IPS-NIHi7 (cell line): ENCODE data around the gene MTM1.

Experiments used
- DNase-seq: peaks from one replicate; pipeline ENCODE4 v3.0.0; 2012; ENCODE audit warnings: mixed read lengths; ENCODE audit errors: extremely low spot score

MTM1 gene

GRCh38 chrX:150663073-150663472 is 94.7 kb downstream of the MTM1 start:
- no peak for DNase-seq

DNA sequence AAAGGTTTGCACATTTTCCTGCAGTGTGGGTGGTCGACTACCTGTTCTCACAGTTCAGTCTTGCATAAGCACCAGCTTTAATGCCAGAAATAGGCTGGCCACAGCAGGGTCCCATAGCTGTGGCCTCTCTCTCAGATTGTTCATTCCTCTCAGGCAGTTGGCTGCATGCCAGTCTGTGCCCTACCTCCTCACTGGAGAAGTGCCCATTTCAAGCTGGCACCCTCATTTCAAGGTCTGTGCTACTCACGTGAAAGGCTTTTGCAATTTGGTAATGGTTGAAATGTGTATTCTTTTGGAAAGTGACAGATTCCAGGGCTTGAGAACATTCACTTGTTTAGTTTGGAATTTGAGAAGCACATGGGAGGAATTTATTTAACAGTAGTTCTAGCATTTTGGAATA is 95.9 kb downstream of the MTM1 start:
- no peak for DNase-seq

DNA sequence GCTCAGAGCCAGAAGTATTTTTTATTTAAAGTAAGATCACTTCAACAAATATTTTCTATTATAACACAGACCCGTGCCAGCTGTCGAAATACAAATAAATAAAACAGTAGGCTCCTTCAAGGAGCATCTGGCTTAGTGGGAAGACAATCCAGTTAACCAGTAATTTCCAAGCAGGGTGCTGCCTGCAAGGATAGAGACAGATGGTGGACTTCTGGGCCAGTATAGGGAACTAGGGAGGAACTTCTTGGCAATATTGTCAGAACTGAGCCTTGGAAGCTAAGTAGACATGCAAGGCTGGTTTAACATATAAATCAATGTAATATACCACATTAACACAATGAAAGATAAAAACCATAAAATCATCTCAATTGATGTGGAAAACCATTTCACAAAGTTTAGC is 107.8 kb downstream of the MTM1 start:
- DNase-seq, result no peak

DNA sequence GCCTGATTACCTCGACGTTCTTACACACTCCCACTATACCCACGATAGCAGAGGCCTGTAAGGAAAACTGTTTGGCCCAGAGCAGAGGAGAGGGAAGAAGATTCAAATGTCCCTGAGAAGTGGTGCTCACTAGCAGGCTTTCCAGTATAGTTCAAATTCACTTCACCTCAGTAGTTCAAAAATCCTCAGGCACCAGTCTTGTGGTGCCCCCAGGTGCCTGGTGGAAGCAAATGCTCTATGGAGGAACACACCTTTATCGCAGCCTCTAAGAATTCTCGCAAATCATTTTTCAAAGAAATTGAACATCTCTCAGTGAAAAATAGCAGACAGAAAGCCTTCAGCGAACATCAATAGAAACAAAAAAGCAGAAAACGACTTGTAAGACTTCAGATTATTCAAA is 112.6 kb downstream of the MTM1 start:
- peak; percentile 52 for DNase-seq

GRCh38 chrX:150683112-150683511 is 114.7 kb downstream of the MTM1 start:
- no peak for DNase-seq

GRCh38 chrX:150683536-150684146 is 115.2 kb downstream of the MTM1 start:
- DNase-seq, result peak; percentile 30

DNA sequence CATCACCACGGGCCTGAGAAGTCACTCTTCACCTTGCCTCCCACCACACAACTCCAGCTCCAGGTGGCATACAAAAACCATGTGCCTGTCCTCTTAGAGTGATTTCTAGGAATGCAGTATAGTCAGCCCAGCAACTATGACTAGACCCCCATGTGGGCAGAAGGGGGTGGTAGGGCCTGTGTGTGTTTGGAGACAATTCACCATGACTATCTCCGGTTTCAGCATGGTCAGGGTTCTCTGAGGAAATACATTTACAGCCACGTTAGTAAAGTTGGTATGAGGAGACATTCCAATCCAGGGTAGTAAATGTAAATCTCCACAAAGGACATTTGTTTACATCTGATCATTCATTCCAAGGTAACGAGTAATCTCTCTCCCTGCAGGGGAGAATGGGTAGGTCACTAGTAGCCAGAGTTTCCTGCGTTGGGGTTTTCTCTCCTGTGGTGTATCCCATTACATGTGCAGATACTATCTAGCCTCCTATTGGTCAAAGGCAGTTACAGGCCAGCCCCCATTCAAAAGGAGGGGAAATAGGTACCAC is 120.6 kb downstream of the MTM1 start:
- DNase-seq, result peak; percentile 44

DNA sequence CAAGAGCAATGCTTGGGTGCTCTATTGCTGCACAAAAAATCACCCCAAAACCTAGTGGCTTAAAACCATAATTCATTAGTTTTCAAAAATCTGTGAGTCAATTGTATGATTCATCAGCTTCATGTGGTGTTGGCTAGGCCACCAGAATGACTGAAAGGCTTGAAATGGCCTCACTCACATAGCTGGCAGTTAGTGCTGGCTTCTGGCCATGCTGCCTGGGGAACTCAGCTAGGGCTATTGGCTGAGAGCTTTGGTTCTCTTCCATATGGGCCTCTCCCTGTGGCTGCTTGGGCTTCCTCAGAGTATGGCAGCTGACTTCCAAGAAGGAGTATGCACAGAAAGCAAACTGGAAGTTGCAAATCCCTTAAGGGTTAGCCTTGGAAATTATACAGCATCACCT is 121.7 kb downstream of the MTM1 start:
- no peak for DNase-seq

DNA sequence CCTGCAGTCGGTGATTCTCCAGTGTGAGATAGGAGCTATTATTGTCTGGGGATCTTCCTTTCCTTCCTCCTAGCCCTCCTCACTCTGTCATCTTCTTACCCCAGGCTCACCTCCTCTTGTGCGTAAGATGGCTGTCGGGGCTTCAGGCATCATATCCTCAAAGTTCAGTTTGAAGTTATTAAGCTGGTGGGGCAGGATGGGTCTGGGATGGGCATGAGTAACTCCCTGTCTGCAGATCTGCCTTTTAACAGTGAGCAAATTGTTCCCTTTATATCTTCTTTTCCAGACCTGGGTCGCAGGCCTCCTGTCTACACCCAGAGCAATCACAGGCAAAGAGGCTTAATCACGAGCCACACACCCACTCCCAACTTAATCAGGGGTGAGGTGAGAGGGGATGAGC is 123.9 kb downstream of the MTM1 start:
- no peak for DNase-seq

DNA sequence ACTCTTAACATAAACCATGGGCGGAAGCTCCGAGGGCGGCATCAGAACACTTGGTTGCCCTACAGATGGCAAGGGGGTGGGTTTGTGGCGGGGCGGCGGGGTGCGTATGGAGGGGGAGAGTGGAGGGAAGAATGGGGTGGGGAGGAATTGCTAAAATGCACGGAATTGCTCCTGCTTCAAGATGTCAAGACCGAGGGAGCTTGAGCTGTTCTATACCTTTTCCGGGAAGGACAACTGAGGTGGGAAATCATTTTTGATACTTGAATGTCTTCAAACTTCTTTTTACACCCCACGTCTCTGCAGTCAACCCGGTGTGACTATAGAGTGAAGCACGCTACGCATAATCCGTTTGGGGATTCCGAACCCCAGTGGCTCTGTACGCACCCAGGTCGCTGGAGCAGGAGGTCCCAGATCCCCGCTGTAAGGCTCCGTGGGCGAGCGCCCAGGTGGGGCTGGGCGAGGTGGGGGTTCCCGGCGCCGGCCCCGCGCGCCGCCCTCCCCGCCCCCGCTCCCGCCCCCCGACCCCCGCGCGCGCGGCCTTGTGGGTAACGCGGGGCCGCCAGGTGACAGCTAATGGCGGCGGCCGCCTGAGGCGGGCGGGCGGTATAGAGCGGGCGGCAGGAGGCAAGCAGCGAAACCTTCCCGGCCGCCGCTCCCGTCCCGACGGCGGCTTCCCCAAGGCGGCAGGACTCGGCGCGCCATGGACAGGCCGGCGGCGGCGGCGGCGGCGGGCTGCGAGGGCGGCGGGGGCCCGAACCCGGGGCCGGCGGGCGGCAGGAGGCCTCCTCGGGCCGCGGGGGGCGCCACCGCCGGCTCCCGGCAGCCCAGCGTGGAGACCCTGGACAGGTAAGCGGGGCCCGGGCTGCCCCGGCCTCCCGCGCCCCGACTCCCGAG is 124.7 kb downstream of the MTM1 start, which contains the start of gene MTMR1:
TSS of gene MTMR1 (plus strand) at position 566 of the 894 bp plus-strand sequence. CDS start at position 701, 135 bp downstream.
- DNase-seq, result peak; percentile 43

DNA sequence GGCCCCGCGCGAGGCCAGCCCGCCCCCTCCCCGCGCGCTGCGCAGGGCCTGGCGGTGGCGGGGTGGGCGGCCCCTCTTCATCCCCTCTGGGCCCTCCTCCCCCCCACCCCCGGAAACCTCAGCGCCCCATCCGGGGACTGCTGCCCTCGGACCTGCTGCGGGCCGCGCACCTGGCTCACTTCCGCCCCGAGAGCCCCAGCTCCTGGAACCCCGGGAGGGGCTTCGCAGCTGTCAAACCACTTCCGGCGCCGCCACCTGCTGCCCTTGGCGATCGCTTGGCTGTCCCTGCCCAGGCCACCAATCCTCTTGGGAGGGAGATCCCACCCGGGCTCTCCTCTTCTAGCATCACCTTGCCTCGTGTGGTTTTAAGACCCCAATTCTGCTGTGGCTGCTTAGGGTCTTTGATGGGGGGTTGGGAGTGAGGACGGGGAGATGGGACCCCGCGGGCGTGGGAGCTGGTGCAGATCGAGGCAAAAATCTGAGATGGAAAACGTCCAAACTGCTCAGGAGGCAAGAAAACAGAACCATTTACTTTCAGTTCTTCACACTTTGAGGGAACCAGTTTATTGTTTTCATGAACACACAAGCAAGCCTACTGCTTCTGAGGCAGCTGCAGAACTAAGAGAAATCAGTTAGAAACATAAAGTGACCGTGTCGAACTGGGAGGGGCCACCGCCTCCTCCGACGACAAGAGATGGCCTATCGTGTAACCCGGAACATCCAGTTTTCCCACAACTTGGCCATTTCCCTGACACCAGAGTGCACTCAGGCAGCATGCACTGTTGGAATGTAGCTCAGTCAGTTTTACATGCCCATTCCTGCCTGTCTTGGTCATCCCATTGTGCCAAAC is 125.5 kb downstream of the MTM1 start:
- peak; percentile 64 for DNase-seq

- DNase-seq, result no peak
Measured at GRCh38 chrX:150694738-150695410, 126.5 kb downstream of the MTM1 start.

DNA sequence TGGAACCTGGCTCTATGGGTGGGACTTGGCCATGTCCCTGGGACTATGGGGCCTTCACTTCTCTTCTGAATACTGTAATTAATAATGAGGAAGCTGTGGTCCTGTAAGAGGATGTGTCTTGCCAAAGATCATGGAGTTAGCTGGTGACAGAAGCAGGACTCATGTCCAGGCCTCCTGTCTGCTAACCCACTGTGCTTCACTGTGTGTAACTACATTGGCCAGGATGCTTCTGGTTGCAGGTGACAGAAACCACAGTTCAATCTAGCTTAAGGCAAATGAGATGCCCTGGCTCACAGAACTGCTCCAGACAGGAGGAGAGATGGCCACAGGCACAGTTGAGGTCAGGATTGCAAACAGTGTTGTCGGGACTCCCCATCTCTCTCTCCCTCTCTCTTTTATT is 127.9 kb downstream of the MTM1 start:
- no peak for DNase-seq

DNA sequence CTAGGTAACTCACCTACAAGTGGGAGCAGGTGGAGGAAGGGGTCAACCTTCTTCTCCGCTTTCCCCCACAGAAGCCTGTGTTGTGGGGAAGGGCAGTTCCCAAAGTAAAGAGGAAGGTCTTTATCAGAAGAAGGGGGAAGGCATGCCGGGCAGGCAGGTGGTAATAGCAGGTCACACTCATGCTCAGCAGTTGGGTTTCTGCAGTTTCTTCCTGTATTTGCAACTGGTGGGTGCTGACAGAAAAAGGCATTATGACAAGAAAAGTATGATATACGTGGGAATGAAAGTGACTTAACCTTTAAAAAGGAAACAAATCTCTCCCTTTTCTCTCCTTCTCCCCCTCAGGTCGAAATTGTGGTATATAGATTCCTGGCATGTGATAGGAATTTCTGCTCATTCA is 128.4 kb downstream of the MTM1 start:
- DNase-seq, result no peak

DNA sequence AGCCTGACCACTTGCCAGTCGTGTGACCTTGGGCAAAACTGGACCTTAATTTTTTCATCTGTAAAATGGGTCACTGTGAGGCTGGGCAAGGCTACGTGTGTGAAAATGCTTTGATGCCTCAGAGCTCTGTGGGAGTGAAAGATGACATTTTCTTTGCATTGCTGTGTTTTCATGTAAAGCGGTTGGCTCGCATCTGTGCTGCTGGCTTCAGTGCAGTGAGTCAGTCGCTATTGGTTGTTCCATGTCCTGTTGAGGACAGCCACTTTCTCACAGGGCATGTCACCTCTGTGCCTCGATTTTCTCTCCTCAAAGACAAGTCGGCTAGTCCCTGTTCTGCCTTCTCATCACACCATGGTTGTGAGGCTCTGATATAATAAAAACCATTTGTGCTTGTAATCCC is 129.2 kb downstream of the MTM1 start:
- no peak for DNase-seq

GRCh38 chrX:150698981-150699380 is 130.6 kb downstream of the MTM1 start:
- no peak for DNase-seq

DNA sequence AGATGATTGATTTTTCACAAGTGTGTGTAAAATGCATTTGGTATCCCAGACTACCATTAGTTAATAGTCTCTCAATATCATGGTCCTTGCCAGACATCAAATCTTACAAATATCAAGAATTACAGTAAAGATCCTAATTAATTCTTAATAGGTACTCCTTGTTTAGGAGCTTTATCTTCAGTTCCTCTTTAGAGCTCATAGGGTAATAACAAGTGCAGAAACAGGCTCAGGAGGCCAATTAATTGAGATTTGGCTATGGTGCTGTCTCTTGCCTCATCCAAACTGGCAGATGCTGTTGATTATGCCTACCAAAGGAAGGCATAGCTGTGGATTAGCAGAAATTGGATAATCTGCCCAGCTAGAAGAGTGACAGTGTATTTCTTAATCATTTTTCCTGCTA is 131.7 kb downstream of the MTM1 start:
- DNase-seq, result no peak

DNA sequence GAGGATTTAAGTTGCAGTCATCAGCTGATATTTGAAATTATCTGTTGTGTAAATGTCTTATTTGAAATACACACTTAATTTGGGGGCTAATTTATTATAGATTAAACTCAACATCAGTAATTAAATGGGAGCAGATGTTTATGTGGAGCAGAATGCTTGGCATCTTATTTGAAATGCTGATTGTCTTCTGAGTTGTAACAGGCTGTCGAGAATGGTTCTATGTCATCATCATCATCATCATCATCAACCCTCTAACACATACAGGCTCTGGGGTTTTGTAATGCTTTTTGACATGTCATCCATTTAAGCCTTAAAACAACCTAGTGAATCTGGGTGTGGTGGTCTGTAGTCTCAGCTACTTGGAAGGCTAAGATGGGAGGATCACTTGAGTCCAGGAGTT is 133.0 kb downstream of the MTM1 start:
- DNase-seq, result no peak

DNA sequence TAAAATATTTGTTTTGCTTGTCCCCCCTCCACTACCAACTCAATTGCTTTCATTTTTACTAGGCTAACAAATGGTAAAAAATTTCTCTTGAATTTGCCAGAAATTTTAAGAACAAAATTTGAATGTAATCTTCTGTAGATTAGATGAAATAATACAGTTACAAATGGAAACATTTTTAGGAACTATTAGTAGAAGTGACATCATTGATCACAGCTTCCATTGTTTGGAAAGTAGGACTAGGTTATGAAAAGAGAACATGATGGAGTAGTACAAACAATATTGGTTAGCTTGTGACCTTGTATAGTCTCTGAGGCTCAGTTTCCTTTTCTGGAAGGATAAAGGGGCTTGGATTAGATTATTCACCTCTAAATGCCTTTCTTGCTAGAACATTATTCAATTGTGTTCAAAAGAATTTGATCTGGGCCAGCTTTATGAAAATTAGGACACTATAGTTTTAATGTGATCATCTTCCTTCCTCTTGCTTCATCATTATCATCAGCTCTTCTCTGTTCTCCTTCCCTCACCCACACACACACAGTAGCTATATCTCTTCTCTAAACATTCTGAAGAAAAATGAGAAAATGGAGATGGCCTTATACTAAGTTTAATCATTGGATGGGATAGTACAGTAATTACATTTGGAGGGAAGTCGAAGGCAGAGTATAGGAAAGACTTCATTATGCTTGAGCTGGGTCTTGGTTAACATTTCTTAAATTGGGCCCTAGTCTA is 134.7 kb downstream of the MTM1 start:
- DNase-seq, result no peak

DNA sequence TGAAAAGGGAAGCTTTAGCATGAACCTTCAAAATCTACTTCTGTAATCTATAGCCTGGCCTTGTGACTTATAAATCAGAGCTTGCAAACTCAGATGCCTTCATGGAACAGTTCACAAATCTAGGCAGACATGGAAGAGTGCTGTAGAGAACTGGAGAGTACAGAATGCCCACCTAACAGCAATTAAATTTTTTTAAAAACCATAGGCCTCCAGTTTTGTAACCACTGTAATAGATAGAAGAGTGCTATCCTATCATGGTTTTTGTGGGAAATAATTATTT is 135.2 kb downstream of the MTM1 start:
- no peak for DNase-seq

DNA sequence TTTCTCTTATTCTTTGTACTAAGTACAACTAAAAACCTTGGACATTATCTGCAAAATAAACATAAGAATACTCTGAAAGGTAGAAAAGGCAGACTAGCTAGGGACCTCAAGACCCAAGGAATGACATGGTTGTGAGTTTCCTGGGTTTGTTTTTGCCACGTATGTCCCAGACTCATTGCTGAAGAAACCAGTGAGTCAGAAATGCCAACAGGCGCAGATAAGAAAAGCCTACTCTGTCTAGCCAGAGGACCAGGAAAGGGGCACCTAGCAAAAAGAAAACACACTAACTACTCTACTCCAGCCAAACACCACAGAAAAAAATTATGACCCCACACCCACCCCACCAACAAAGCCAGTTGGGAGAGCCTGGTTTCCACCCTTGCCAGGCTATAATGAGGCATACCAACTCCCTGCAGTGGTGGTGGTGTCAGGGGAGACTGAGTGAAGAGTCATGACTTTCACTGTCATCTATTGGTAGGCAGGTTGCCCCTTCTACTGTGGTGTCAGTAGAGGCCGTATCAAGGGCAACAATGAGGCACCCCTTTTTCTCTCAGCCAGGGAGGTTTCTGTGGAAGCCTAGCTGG is 135.7 kb downstream of the MTM1 start:
- no peak for DNase-seq
